ENCODE measurements around the gene ADD1.

DNA sequence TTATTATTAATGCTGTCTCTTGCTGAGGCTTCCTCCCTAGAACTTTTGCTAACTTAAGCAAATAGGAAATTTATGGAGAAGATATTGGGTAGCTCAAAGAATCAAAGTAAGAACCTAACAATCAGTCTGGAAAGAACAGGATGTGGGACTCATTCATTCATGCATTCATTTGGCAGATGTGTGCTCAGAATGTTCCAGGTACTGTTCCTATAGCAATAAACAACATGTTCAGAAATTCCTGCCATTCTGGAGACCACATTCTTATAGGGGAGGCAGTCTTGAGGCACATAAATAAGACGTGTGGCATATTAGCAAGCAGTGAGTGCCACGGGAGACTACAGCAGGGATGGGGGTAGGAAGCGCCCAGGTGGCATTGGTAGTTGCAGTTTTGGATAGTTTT lies 124.7 kb downstream of the ADD1 start:
- TF ChIP-seq, protein P1, sequence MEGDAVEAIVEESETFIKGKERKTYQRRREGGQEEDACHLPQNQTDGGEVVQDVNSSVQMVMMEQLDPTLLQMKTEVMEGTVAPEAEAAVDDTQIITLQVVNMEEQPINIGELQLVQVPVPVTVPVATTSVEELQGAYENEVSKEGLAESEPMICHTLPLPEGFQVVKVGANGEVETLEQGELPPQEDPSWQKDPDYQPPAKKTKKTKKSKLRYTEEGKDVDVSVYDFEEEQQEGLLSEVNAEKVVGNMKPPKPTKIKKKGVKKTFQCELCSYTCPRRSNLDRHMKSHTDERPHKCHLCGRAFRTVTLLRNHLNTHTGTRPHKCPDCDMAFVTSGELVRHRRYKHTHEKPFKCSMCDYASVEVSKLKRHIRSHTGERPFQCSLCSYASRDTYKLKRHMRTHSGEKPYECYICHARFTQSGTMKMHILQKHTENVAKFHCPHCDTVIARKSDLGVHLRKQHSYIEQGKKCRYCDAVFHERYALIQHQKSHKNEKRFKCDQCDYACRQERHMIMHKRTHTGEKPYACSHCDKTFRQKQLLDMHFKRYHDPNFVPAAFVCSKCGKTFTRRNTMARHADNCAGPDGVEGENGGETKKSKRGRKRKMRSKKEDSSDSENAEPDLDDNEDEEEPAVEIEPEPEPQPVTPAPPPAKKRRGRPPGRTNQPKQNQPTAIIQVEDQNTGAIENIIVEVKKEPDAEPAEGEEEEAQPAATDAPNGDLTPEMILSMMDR (IDR thresholded peaks at IDR 0.05): no peak
- no peak for TF ChIP-seq POLR2A (IDR thresholded peaks at IDR 0.05)
